ENCODE measurements around the gene PCBP1.

PCBP1 gene

DNA sequence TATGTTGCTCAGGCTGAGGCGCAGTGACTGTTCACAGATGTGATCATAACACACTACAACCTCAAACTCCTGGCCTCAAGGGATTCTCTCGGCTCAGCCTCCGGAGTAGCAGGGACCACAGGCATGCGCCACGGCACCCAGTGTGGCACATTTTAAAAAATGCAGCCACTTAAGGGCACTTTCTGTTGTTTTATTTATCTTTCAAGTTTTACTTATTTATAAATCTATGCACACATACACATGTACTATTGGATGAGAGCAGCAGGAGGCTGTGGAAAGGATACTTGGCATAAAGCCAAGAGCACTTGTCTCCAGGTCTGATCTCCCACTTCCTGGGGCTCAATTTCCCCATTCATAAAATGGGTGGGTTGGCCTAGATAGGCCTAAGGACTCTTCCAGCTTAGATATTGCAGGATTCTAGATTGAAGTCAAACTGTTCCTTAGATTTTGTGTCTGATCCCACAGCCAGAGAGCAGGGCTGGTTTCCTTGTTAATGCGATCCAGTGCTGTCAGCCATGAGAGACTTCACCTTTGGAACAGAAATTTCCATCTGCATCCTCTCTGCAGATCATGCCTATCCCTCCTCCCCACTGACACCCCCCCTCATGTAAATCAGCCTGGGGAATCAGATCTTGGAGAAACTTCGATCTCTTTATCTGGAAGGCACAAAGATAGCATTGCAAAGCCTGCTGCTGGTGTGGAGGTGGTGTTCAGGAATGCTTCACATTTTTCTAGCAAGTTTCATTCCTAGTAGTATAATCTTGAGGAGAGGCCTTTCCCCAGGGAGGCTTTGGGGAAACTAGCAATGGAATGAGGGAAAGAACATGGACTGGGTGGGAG lies 24.7 kb downstream of the PCBP1 start:
- DNase-seq (ENCODE audit: low read depth in 2 of 2), result peak; percentile 73
- TF ChIP-seq CTCF (IDR thresholded peaks at IDR 0.05; ENCODE audit: low read depth, low read length), result no peak
- H3K4me3 ChIP-seq (replicated peaks in 1 of 2; ENCODE audit: low read depth in 2 of 2, low read length in 2 of 2), result no peak overlapping the region

DNA sequence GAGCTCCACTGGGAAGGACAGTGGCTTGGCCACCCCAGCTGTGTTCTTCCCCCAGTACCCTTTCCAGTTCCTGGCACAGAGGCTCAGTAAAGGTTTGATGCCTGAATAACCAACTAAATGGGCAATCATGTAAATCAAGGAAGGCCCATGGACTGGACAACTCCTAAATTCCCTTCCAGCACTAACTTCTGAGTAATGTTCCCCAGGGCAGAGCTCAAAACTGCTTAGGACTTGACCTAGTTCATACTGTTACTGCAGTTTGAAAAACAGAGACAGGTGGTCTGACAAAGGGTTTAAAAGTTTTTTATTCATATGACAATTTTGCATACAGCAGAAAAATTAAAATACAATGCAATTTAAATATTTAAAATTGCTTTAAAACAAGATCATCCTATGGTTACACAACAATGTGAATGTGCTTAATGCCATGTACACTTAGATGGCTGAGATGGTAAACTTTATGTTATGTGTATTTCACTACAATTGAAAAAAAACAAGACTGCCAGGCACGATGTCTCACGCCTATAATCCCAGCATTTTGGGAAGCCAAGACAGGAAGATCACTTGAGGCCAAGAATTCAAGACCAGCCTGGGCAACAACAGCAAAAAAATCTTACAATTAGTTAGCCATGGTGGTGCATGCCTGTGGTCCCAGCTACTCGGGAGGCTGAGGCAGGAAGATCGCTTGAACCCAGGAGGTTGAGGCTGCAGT lies 26.2 kb downstream of the PCBP1 start:
- no peak for DNase-seq (ENCODE audit: low read depth in 2 of 2)
- no peak overlapping the region for H3K4me3 ChIP-seq (replicated peaks in 1 of 2; ENCODE audit: low read depth in 2 of 2, low read length in 2 of 2)
- no peak for TF ChIP-seq CTCF (IDR thresholded peaks at IDR 0.05; ENCODE audit: low read depth, low read length)

DNA sequence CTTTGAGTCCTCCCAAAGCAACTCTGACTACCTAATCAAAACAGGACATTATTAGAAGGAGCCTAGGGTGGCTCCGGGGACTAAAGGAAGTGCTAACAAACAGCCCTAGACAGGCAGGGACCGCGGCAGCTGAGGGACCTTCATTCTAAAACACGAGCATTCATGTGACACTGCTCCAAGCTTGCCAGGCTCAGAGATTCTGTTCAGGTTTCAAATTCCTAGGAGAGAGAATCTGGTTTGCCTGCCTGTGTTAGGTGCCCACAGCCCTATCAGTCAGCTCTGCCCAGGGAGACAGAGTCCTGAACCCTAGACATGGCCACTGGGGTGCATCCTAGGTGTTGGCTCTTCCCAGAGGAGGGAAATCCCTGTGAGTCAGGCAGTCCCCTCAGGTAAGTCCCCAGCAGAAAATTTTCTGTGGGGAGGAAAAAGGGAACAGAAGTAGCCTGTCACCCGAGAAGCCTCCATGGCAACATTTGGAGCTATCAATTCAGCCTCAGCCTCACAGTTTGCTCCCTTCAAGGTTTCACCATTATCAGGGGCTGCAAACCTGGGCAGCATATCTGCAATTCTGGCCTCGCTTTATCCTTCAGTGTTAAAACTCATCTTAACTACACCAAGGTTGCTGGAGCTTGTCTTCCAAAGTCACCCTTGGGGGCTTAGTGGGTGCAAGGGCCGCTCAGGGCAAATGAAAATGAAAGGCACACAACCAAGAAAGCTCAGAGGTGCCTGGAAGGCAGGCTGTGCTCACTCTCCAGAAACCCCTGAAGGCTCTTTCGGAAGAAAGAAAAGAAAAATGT lies 28.6 kb downstream of the PCBP1 start:
- H3K4me3 ChIP-seq (replicated peaks in 1 of 2; ENCODE audit: low read depth in 2 of 2, low read length in 2 of 2), result no peak overlapping the region
- TF ChIP-seq CTCF (IDR thresholded peaks at IDR 0.05; ENCODE audit: low read depth, low read length), result no peak
- DNase-seq (ENCODE audit: low read depth in 2 of 2), result no peak

GRCh38 chr2:70116936-70117552 lies 29.8 kb downstream of the PCBP1 start:
- no peak for DNase-seq (ENCODE audit: low read depth in 2 of 2)
- TF ChIP-seq CTCF (IDR thresholded peaks at IDR 0.05; ENCODE audit: low read depth, low read length), result no peak
- no peak overlapping the region for H3K4me3 ChIP-seq (replicated peaks in 1 of 2; ENCODE audit: low read depth in 2 of 2, low read length in 2 of 2)

DNA sequence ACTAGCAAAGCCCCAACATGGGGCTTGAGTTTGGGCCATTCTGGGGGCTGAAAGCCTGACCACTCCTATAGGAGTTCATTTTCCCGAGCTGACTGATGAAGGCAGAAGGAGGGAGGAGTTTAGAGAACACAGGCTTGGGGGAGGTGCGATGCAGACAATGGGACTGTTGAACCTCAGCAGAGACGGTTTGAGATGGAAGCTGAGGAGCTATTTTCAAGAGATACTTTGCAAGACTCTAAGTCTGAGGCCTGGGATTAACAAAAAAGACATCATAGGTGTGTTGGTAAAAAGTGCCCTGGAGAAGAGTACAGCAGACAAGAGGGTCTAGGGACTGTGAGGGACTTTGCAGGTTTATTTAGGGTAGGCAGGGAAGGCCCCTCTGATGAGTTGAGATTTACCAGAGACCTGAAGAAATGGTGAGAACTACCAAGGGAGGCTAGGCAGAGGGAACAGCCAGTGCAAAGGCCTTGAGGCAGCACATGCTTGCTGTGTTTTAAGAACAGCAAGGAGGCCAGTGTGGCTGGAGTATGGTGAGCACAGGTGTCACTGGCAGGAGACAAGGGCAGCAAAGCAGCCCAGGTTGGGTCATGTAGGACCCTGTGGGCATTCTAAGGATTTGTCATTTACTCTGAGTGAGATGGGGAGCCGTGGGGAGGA lies 31.6 kb downstream of the PCBP1 start:
- TF ChIP-seq CTCF (IDR thresholded peaks at IDR 0.05; ENCODE audit: low read depth, low read length), result no peak
- H3K4me3 ChIP-seq (replicated peaks in 1 of 2; ENCODE audit: low read depth in 2 of 2, low read length in 2 of 2), result no peak overlapping the region
- peak in 1 of 2 donors; percentile 36 for DNase-seq (ENCODE audit: low read depth in 2 of 2)
